Prostate gland (tissue), 2 donors: ENCODE data around the gene MAP1B. TPM values are rescaled to one million over a fixed set of nuclear protein-coding genes. Genes with fewer than 3 reads are reported as not detected.

Experiments used
- DNase-seq: peaks from one replicate; pipeline ENCODE4 v3.0.0-alpha.2; 2019; ENCODE audit warnings: low spot score
- H3K27ac ChIP-seq, 2 donors: fragments of 200-600 bp; sonication (generic); 2 replicates each; pipeline ENCODE4 v1.5.1; 2017 to 2019
- H3K27me3 ChIP-seq: fragments of 200-600 bp; sonication (generic); replicated peaks from 2 replicates; pipeline ENCODE4 v1.5.1; 2019; ENCODE audit not compliant: insufficient read depth
- H3K36me3 ChIP-seq, 2 donors: fragments of 200-600 bp; sonication (generic); 1 replicate in 1 of 2; 2 replicates in 1 of 2; pipeline versions ENCODE4 v1.5.1 to v1.8.1; 2017 to 2019
- H3K4me1 ChIP-seq: fragments of 200-600 bp; sonication (generic); replicated peaks from 2 replicates; pipeline ENCODE4 v1.5.1; 2019
- H3K4me3 ChIP-seq, 2 donors: fragments of 200-600 bp; sonication (generic); 2 replicates each; pipeline ENCODE4 v1.5.1; 2017 to 2019
- H3K9me3 ChIP-seq: fragments of 200-600 bp; sonication (generic); 2 replicates; pipeline ENCODE4 v1.5.1; 2017
- CTCF ChIP-seq, 4 experiments: fragments of 200-600 bp in 2 of 4; fragments of 450-650 bp in 2 of 4; sonication (generic) in 2 of 4; IDR thresholded peaks; 1 replicate in 3 of 4; 2 replicates in 1 of 4; pipeline ENCODE4 v1.5.1; 2016 to 2019; ENCODE audit warnings: antibody characterized with exemption in 4 of 4, mild to moderate bottlenecking in 2 of 4, moderate library complexity in 2 of 4
- POLR2A ChIP-seq: fragments of 450-650 bp; IDR thresholded peaks from one replicate; pipeline ENCODE4 v1.6.1; 2016; ENCODE audit warnings: antibody characterized with exemption, mild to moderate bottlenecking
- POLR2AphosphoS5 ChIP-seq: sonication (generic); formaldehyde crosslinking; IDR thresholded peaks from one replicate; pipeline ENCODE4 v1.6.1; 2017; ENCODE audit warnings: antibody characterized with exemption
- WGBS: methylation state at CpG from one replicate; pipeline ENCODE4 v1.1.5; 2018; 5-methylcytosine and 5-hydroxymethylcytosine counted together
- intact Hi-C: fragments of 100-400 bp; cut with DNase I; formaldehyde crosslinking; loops from one replicate; pipeline ENCODE4 v1.14.2; 2022
- total RNA-seq, 2 donors: library from RNA; depleted of rRNA; stranded (reverse); fragments of >200 nt; gene quantifications; one replicate each; pipeline ENCODE4 v1.1.0, GENCODE V29; 2016

MAP1B gene
- total RNA-seq, 2 donors from 2014 or later, result 99.6 to 515 TPM

GRCh38 chr5:72224946-72225463 lies 117.7 kb downstream of the MAP1B start:
- H3K27me3 ChIP-seq, result no peaks in the 10 kb centered on the region
- no peak overlapping the region for H3K4me3 ChIP-seq
- no peak for DNase-seq
- H3K27ac ChIP-seq, result no peak overlapping the region
- intact Hi-C loops, result no loop called here
- peaks cover 0 to 4% of the 10 kb centered on the region in 2 donors for H3K36me3 ChIP-seq
- H3K4me1 ChIP-seq, result no peaks in the 10 kb centered on the region
- H3K9me3 ChIP-seq, result no peaks in the 10 kb centered on the region
- TF ChIP-seq POLR2AphosphoS5 (no peak), CTCF (IDR thresholded peaks at IDR 0.05) (no peak), POLR2A (no peak)
- 81% methylated on average over 3 of the region's 3 CpGs for WGBS

GRCh38 chr5:72225741-72226140 lies 118.5 kb downstream of the MAP1B start:
- WGBS, result 96% methylated on average over 3 of the region's 3 CpGs
- Histone ChIP-seq H3K9me3 (no peaks in the 10 kb centered on the region), H3K4me3 (no peak overlapping the region), H3K36me3 (peaks cover 0 to 3% of the 10 kb centered on the region in 2 donors), H3K4me1 (no peaks in the 10 kb centered on the region), H3K27me3 (no peaks in the 10 kb centered on the region), H3K27ac (no peak overlapping the region)
- intact Hi-C loops, result no loop called here
- TF ChIP-seq POLR2AphosphoS5, result no peak
- TF ChIP-seq CTCF (IDR thresholded peaks at IDR 0.05), result no peak
- TF ChIP-seq POLR2A, result no peak
- DNase-seq, result no peak

- intact Hi-C loops, result no loop called here
- no peak overlapping the region for H3K27ac ChIP-seq
- no peaks in the 10 kb centered on the region for H3K9me3 ChIP-seq
- no peaks in the 10 kb centered on the region for H3K4me1 ChIP-seq
- no peak for DNase-seq
- WGBS, result 83% methylated on average over 2 of the region's 2 CpGs
- TF ChIP-seq POLR2AphosphoS5, result no peak
- no peaks in the 10 kb centered on the region for H3K36me3 ChIP-seq
- no peak overlapping the region for H3K4me3 ChIP-seq
- H3K27me3 ChIP-seq, result no peaks in the 10 kb centered on the region
Measured at GRCh38 chr5:72226950-72227349, 119.7 kb downstream of the MAP1B start.

- H3K27me3 ChIP-seq, result no peaks in the 10 kb centered on the region
- H3K9me3 ChIP-seq, result no peaks in the 10 kb centered on the region
- no peak overlapping the region for H3K27ac ChIP-seq
- TF ChIP-seq POLR2A (no peak), CTCF (IDR thresholded peaks at IDR 0.05) (no peak), POLR2AphosphoS5 (no peak)
- H3K36me3 ChIP-seq, result no peaks in the 10 kb centered on the region
- H3K4me3 ChIP-seq, result no peak overlapping the region
- intact Hi-C loops, result no loop called here
- no peak for DNase-seq
- WGBS, result 52% methylated on average over 3 of the region's 3 CpGs
- H3K4me1 ChIP-seq, result no peaks in the 10 kb centered on the region
Measured at GRCh38 chr5:72228960-72229359, 121.7 kb downstream of the MAP1B start.

GRCh38 chr5:72231991-72232703 lies 124.9 kb downstream of the MAP1B start:
- Histone ChIP-seq H3K9me3 (no peaks in the 10 kb centered on the region), H3K4me1 (no peaks in the 10 kb centered on the region), H3K27me3 (no peaks in the 10 kb centered on the region), H3K27ac (no peak overlapping the region), H3K4me3 (no peak overlapping the region), H3K36me3 (no peaks in the 10 kb centered on the region)
- intact Hi-C loops, result no loop called here
- WGBS, result 57% methylated on average over 6 of the region's 6 CpGs
- peak; percentile 61 for TF ChIP-seq POLR2AphosphoS5
- TF ChIP-seq POLR2A, result no peak
- TF ChIP-seq CTCF (IDR thresholded peaks at IDR 0.05), result no peak
- peak; percentile 37 for DNase-seq
